ENCODE measurements around the gene PLEKHS1.
"Not testable (repeated sequence)": the region's sequence is repeated elsewhere in the genome, so short reads cannot be mapped to it uniquely, and the experiment has no call there.

Gene PLEKHS1

GRCh38 chr10:113801569-113801968 lies 50.1 kb downstream of the PLEKHS1 start:
- DNase-seq = no peak

DNA sequence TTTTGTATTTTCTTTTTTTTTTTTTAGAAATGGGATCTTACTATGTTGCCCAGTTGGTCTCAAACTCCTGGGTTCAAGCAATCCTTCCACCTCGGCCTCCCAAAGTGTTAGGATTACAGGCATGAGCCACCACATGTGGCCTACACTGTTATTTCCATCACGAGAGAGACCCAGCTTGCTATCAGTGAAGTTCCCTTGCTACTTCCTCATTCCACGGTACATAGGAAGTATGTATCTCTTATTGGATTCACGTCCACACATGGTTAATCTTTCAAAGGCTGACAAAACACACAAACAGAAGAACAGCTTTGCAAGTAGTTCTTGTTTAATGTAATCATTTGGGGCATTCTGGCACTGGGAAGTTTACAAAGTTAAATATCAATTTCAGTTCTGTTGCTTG lies 51.5 kb downstream of the PLEKHS1 start:
- no peak for DNase-seq

GRCh38 chr10:113806503-113806902 lies 55.0 kb downstream of the PLEKHS1 start:
- DNase-seq = no peak

GRCh38 chr10:113808168-113808567 lies 56.7 kb downstream of the PLEKHS1 start:
- no peak for DNase-seq

DNA sequence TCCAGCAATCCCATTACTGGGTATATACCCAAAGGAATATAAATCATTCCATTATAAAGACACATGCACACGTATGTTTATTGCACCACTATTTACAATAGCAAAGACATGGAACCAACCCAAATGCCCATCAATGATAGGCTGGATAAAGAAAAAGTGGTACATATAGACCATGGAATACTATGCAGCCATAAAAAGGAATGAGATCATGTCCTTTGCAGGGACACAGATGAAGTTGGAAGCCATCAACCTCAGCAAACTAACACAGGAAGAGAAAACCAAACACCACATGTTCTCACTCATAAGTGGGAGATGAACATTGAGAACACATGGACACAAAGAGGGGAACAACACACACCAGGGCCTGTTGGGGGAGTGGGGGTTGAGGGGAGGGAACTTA lies 63.2 kb downstream of the PLEKHS1 start:
- DNase-seq = not testable (repeated sequence)

GRCh38 chr10:113819989-113820388 lies 68.5 kb downstream of the PLEKHS1 start:
- DNase-seq = no peak

DNA sequence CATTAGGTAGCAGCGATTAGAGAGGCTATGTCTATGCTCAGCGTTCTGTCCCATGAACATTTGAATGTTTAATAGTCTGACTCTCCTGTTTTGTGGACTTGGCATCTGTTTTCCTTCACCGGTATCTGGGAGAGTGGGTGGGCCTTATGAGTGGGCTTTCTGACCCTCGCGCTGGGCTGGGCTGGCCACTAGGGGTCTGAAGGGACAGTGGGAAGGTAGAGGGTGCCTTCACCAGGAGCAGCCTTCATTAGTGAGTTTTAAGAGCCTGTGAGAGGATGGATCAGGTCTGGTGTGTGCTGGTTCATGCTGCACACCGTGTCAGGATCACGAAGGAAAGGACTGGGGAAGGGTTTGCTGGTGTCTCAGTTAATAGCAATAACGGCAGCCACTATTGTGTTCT lies 69.0 kb downstream of the PLEKHS1 start:
- no peak for DNase-seq

GRCh38 chr10:113821306-113821705 lies 69.8 kb downstream of the PLEKHS1 start:
- DNase-seq = not testable (repeated sequence)

DNA sequence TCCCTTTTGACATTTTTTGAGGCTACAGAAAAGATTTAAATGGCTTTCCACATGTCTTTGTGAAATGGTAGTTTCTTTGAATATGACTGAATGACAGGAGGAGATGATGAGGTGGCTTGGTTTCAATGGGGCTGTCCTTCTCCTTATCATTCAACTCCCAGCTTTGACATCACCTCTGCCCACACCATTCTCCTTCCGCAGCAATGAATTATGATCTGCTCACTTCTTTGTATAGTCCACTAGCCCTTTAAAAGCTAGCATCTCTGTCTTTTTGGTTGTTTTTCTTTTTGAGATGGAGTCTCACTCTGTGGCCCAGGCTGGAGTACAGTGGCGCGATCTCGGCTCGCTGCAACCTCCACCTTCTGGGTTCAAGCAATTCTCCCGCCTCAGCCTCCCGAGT lies 70.7 kb downstream of the PLEKHS1 start:
- DNase-seq = no peak

GRCh38 chr10:113823389-113823788 lies 71.9 kb downstream of the PLEKHS1 start:
- DNase-seq = no peak

DNA sequence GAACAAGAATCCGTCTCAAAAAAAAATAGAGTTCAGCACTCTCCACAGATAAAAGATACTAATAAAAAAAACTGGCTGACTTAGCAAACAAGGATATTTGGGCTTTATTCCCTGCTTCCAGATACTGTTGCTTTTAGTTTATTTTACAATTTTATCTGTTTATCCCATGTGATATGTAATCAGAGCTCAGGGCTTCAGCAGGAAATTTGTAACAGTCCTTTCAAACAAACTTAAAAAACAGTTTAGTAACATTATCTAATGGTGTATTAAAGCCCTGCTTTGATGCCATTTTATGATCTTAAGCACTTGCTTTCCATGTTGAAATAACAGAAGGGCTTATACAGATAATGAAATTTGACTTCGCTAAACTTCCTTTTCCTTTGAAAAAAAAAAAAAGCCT lies 74.3 kb downstream of the PLEKHS1 start:
- DNase-seq = no peak

DNA sequence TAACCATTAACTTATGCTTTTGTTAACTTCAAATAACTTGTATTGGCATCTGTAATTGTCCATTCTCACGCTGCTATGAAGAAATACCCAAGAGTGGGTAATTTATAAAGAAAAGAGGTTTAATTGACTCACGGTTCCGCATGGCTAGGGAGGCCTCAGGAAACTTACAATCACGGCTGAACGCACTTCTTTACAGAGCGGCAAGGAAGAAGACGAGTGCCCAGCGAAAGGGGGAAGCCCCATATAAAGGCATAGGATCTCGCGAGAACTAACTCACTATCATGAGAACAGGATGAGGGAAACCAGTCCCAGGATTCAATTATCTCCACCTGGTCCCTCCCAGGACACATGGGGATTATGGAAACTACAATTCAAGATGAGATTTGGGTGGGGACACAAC lies 77.1 kb downstream of the PLEKHS1 start:
- not testable (repeated sequence) for DNase-seq

All from 8988T (cell line).